WTC11 (cell line): ENCODE measurements around the gene HSBP1L1. TPM values are rescaled to one million over a fixed set of nuclear protein-coding genes. Genes with fewer than 3 reads are reported as not detected.

ENCODE experiments used
- ATAC-seq: fragments of 200-7000 bp; cut with Tn5 transposase; 2 replicates; pipeline ENCODE4 v1.10.0; 2021; ENCODE audit warnings: mild to moderate bottlenecking, moderate library complexity
- CTCF ChIA-PET: fragments of 300-600 bp; sonication (Branson Sonifier 250); formaldehyde crosslinking; loops from one replicate; lab custom pipeline; 2021; ENCODE audit warnings: antibody characterized with exemption; lab: Charles Lee
- POLR2A ChIA-PET: fragments of 350-600 bp; sonication (Branson Sonifier 250); formaldehyde crosslinking; loops from one replicate; lab custom pipeline; 2021; ENCODE audit warnings: antibody characterized with exemption; lab: Charles Lee
- DNase-seq: peaks from one replicate; pipeline ENCODE4 v3.0.0; 2021; ENCODE audit warnings: low spot score
- H3K27ac Mint-ChIP-seq: 2 replicates; pipeline ENCODE4 v1.8.0; 2021; ENCODE audit warnings: mixed read lengths
- H3K27me3 Mint-ChIP-seq: 2 replicates; pipeline ENCODE4 v1.8.0; 2021; ENCODE audit warnings: low read depth, mild to moderate bottlenecking, moderate library complexity, mixed read lengths
- H3K36me3 Mint-ChIP-seq: 2 replicates; pipeline ENCODE4 v1.8.0; 2021; ENCODE audit warnings: mixed read lengths
- H3K4me1 Mint-ChIP-seq: 2 replicates; pipeline ENCODE4 v1.8.0; 2022; ENCODE audit warnings: mixed read lengths
- H3K4me3 Mint-ChIP-seq: 2 replicates; pipeline ENCODE4 v1.8.0; 2021; ENCODE audit warnings: mild to moderate bottlenecking, moderate library complexity, mixed read lengths
- H3K9me3 Mint-ChIP-seq: 2 replicates; pipeline ENCODE4 v1.8.0; 2021; ENCODE audit warnings: mixed read lengths
- CREM ChIP-seq: sonication (generic); formaldehyde crosslinking; IDR thresholded peaks from 2 replicates; pipeline ENCODE4 v1.8.1; 2022; ENCODE audit warnings: mild to moderate bottlenecking, missing genetic modification reagents, moderate library complexity
- EMX1 ChIP-seq: fragments of 250-450 bp; sonication (Bioruptor Pico); IDR thresholded peaks from 2 replicates; pipeline ENCODE4 v1.8.0; 2021; ENCODE audit warnings: mild to moderate bottlenecking
- FOXJ3 ChIP-seq: sonication (generic); formaldehyde crosslinking; IDR thresholded peaks from 2 replicates; pipeline ENCODE4 v1.9.0; 2021; ENCODE audit warnings: missing genetic modification reagents, mild to moderate bottlenecking, borderline replicate concordance
- GRHL2 ChIP-seq: fragments of 250-450 bp; sonication (Bioruptor Pico); IDR thresholded peaks from 2 replicates; pipeline ENCODE4 v1.8.0; 2022; ENCODE audit warnings: mild to moderate bottlenecking, moderate library complexity; ENCODE audit not compliant: insufficient replicate concordance, severe bottlenecking
- GTF2I ChIP-seq: fragments of 250-450 bp; sonication (Bioruptor Pico); conservative IDR thresholded peaks from 2 replicates; pipeline ENCODE4 v1.4.0; 2021; ENCODE audit warnings: mild to moderate bottlenecking
- MYBL2 ChIP-seq: sonication (generic); formaldehyde crosslinking; IDR thresholded peaks from 2 replicates; pipeline ENCODE4 v1.8.1; 2023; ENCODE audit warnings: mild to moderate bottlenecking, moderate library complexity, missing genetic modification reagents
- NFATC4 ChIP-seq: fragments of 250-450 bp; sonication (Bioruptor Pico); IDR thresholded peaks from 2 replicates; pipeline ENCODE4 v1.9.0; 2021; ENCODE audit warnings: mild to moderate bottlenecking
- NFE2L1 ChIP-seq: sonication (generic); formaldehyde crosslinking; IDR thresholded peaks from 2 replicates; pipeline ENCODE4 v1.8.1; 2023; ENCODE audit warnings: missing genetic modification reagents
- NR1H2 ChIP-seq: sonication (generic); formaldehyde crosslinking; IDR thresholded peaks from 2 replicates; pipeline ENCODE4 v1.9.0; 2021; ENCODE audit warnings: mild to moderate bottlenecking, moderate library complexity, missing genetic modification reagents
- OVOL2 ChIP-seq: fragments of 250-450 bp; sonication (Bioruptor Pico); IDR thresholded peaks from 2 replicates; pipeline ENCODE4 v1.9.0; 2021; ENCODE audit warnings: mild to moderate bottlenecking, borderline replicate concordance
- RORB ChIP-seq: fragments of 250-450 bp; sonication (Bioruptor Pico); IDR thresholded peaks from 2 replicates; pipeline ENCODE4 v1.9.0; 2021; ENCODE audit warnings: mild to moderate bottlenecking
- SMAD3 ChIP-seq: sonication (generic); formaldehyde crosslinking; IDR thresholded peaks from 2 replicates; pipeline ENCODE4 v1.8.0; 2022; ENCODE audit warnings: missing genetic modification reagents, mild to moderate bottlenecking, borderline replicate concordance
- TEAD1 ChIP-seq: sonication (generic); formaldehyde crosslinking; IDR thresholded peaks from 2 replicates; pipeline ENCODE4 v1.8.0; 2022; ENCODE audit warnings: mild to moderate bottlenecking, missing genetic modification reagents
- TP53 ChIP-seq: sonication (generic); formaldehyde crosslinking; IDR thresholded peaks from 2 replicates; pipeline ENCODE4 v1.8.1; 2023; ENCODE audit warnings: mild to moderate bottlenecking, missing genetic modification reagents
- ZNF138 ChIP-seq: sonication (generic); formaldehyde crosslinking; conservative IDR thresholded peaks from 2 replicates; pipeline ENCODE4 v1.8.1; 2022; ENCODE audit warnings: mild to moderate bottlenecking, moderate library complexity, missing genetic modification reagents
- ZNF232 ChIP-seq: sonication (generic); formaldehyde crosslinking; IDR thresholded peaks from 2 replicates; pipeline ENCODE4 v1.8.0; 2022; ENCODE audit warnings: mild to moderate bottlenecking, missing genetic modification reagents
- ZNF263 ChIP-seq: sonication (generic); formaldehyde crosslinking; IDR thresholded peaks from 2 replicates; pipeline ENCODE4 v1.8.1; 2022; ENCODE audit warnings: low read depth, mild to moderate bottlenecking, moderate library complexity, missing genetic modification reagents
- total RNA-seq: library from RNA; stranded (reverse); gene quantifications from 3 replicates; pipeline ENCODE4 v1.2.3, GENCODE V29; 2021
- TF ChIP-seq, protein P1 (sequence below): sonication (generic); formaldehyde crosslinking; IDR thresholded peaks from 2 replicates; pipeline ENCODE4 v1.8.1; 2022; ENCODE audit warnings: mild to moderate bottlenecking, moderate library complexity, missing genetic modification reagents
- TF ChIP-seq, protein P2 (sequence below): fragments of 250-450 bp; sonication (Bioruptor Pico); IDR thresholded peaks from 2 replicates; pipeline ENCODE4 v1.9.0; 2021; ENCODE audit warnings: mild to moderate bottlenecking, borderline replicate concordance
- TF ChIP-seq, protein P3 (sequence below): sonication (generic); formaldehyde crosslinking; IDR thresholded peaks from 2 replicates; pipeline ENCODE4 v1.8.0; 2022; ENCODE audit warnings: mild to moderate bottlenecking, missing genetic modification reagents
- TF ChIP-seq, protein P4 (sequence below): fragments of 250-450 bp; sonication (Bioruptor Pico); IDR thresholded peaks from 2 replicates; pipeline ENCODE4 v1.9.0; 2021; ENCODE audit warnings: mild to moderate bottlenecking
- TF ChIP-seq, protein P5 (sequence below): sonication (generic); formaldehyde crosslinking; IDR thresholded peaks from 2 replicates; pipeline ENCODE4 v1.8.1; 2023; ENCODE audit warnings: mild to moderate bottlenecking, missing genetic modification reagents, moderate library complexity
- TF ChIP-seq, protein P6 (sequence below): fragments of 250-450 bp; sonication (Bioruptor Pico); IDR thresholded peaks from 2 replicates; pipeline ENCODE4 v1.9.0; 2021; ENCODE audit warnings: mild to moderate bottlenecking

HSBP1L1 gene
- total RNA-seq, 1 experiment from 2014 or later, result 1.4 TPM

DNA sequence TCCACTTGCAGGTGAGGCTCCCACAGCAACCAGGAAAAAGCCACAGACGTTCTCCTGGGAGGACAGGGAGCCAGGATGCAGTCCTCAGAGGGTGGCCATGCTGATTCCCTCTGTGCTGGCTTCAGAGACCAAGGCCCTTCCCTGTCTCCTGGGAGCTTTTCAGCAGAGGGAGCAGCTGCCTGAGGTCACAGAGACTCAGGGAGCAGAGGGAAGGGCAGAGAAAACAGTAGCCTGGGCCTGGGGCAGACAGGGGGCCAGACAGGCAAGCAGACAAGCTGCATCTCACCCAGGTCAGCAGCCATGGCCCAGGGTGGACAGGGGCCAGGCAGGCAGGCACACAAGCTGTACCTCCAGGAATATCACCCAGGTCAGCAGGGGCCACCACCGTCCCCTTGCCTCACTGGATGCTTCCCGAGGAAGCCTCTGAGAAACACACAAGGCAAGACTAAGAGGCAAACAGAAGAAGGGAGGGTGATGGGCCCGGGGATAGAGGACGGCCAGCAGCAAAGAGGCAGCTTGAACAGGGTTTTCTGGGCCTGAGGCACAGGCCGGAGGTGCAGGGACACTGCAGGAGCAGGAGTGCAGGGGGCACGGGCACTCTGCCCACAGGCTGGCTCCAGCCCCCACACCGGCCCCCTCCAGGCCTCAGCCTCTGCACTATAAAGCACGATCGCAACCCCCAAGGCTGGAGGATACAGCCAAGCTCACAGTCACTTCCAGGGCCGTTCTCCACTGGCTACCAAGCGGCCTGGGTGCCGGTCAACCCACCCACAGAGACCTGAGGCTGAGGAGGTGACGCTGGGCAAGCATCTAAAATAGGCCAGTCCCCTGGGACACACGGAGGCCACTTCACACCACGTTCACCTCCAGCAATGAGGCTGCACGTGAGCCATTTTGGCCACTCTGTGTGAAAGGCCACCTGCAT lies 19.1 kb upstream of the HSBP1L1 start:
- Mint-ChIP-seq H3K4me1 (peaks cover 13% of the 10 kb centered on the region), H3K4me3 (no peak overlapping the region), H3K9me3 (no peaks in the 10 kb centered on the region), H3K27me3 (peaks cover 15% of the 10 kb centered on the region), H3K27ac (peak overlapping the region; percentile 80; the same call in 1 of the 2 replicates), H3K36me3 (0 out of 2 replicates have a peak, but pooled peaks cover 2% of the 10 kb centered on the region)
- TF ChIP-seq EMX1 (CRISPR knock-in tag), result no peak
- TF ChIP-seq, protein P1, sequence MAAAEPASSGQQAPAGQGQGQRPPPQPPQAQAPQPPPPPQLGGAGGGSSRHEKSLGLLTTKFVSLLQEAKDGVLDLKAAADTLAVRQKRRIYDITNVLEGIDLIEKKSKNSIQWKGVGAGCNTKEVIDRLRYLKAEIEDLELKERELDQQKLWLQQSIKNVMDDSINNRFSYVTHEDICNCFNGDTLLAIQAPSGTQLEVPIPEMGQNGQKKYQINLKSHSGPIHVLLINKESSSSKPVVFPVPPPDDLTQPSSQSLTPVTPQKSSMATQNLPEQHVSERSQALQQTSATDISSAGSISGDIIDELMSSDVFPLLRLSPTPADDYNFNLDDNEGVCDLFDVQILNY (CRISPR knock-in tag), result no peak
- TF ChIP-seq, protein P2, sequence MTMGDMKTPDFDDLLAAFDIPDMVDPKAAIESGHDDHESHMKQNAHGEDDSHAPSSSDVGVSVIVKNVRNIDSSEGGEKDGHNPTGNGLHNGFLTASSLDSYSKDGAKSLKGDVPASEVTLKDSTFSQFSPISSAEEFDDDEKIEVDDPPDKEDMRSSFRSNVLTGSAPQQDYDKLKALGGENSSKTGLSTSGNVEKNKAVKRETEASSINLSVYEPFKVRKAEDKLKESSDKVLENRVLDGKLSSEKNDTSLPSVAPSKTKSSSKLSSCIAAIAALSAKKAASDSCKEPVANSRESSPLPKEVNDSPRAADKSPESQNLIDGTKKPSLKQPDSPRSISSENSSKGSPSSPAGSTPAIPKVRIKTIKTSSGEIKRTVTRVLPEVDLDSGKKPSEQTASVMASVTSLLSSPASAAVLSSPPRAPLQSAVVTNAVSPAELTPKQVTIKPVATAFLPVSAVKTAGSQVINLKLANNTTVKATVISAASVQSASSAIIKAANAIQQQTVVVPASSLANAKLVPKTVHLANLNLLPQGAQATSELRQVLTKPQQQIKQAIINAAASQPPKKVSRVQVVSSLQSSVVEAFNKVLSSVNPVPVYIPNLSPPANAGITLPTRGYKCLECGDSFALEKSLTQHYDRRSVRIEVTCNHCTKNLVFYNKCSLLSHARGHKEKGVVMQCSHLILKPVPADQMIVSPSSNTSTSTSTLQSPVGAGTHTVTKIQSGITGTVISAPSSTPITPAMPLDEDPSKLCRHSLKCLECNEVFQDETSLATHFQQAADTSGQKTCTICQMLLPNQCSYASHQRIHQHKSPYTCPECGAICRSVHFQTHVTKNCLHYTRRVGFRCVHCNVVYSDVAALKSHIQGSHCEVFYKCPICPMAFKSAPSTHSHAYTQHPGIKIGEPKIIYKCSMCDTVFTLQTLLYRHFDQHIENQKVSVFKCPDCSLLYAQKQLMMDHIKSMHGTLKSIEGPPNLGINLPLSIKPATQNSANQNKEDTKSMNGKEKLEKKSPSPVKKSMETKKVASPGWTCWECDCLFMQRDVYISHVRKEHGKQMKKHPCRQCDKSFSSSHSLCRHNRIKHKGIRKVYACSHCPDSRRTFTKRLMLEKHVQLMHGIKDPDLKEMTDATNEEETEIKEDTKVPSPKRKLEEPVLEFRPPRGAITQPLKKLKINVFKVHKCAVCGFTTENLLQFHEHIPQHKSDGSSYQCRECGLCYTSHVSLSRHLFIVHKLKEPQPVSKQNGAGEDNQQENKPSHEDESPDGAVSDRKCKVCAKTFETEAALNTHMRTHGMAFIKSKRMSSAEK (CRISPR knock-in tag), result no peak
- no peak for TF ChIP-seq NR1H2 (CRISPR knock-in tag)
- TF ChIP-seq SMAD3, result no peak
- no peak for TF ChIP-seq MYBL2 (CRISPR knock-in tag)
- no peak for TF ChIP-seq GRHL2 (CRISPR knock-in tag)
- ChIA-PET CTCF (interaction anchor here (2.1 kb wide), 1 partner anchor 11 kb away, joined by 8 read pairs; no protein-coding TSS in a partner anchor), POLR2A (no interaction called here)
- no peak for DNase-seq
- ATAC-seq, result no peak

DNA sequence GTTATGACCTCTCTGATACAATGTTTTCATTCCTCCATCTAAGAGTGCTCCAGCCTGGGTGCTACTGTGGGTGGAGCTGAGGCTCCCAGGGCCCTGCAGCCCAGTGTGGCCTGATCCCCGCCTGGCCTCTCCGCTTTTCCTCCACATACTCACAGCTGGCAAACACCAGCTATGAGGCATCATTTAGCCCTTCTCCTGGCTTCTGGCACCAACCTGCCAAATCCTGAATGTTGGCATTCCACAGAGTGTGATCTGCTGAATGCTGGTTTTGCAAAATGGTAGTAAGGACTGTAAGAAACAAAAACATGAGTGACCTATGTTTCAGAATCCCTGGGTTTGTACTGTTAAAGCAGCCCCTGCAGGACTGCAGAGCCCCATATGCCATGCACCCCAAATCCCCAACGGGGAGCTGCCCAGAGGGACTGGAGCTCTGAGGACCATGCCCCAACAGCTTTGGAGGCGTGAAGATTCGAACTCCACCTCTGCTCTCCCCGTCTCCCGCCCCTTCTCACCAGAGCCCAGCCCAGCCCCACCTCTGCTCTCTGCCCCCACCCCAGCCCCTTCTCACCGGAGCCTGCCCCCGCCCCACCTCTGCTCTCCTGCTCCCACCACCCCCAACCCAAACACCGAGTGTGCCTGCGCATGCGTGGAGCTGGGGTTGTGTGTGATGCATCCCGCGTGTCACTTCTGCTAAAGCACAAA lies 17.2 kb upstream of the HSBP1L1 start:
- Mint-ChIP-seq H3K9me3 (no peaks in the 10 kb centered on the region), H3K36me3 (0 out of 2 replicates have a peak, but pooled peaks cover 2% of the 10 kb centered on the region)
- ATAC-seq (no peak), DNase-seq (no peak)
- CTCF ChIA-PET, result no interaction called here
- POLR2A ChIA-PET, result no interaction called here
- TF ChIP-seq, protein P3, sequence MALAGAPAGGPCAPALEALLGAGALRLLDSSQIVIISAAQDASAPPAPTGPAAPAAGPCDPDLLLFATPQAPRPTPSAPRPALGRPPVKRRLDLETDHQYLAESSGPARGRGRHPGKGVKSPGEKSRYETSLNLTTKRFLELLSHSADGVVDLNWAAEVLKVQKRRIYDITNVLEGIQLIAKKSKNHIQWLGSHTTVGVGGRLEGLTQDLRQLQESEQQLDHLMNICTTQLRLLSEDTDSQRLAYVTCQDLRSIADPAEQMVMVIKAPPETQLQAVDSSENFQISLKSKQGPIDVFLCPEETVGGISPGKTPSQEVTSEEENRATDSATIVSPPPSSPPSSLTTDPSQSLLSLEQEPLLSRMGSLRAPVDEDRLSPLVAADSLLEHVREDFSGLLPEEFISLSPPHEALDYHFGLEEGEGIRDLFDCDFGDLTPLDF (CRISPR knock-in tag), result no peak
- TF ChIP-seq MYBL2 (CRISPR knock-in tag) (no peak), TP53 (no peak), RORB (CRISPR knock-in tag) (no peak), ZNF232 (CRISPR knock-in tag) (no peak), OVOL2 (CRISPR knock-in tag) (no peak), GTF2I (CRISPR knock-in tag) (no peak), EMX1 (CRISPR knock-in tag) (no peak), NFE2L1 (CRISPR knock-in tag) (no peak), NFATC4 (CRISPR knock-in tag) (no peak), FOXJ3 (CRISPR knock-in tag) (no peak), ZNF263 (CRISPR knock-in tag) (no peak), CREM (no peak), TEAD1 (CRISPR knock-in tag) (no peak), ZNF138 (CRISPR knock-in tag) (no peak)
- TF ChIP-seq, protein P4, sequence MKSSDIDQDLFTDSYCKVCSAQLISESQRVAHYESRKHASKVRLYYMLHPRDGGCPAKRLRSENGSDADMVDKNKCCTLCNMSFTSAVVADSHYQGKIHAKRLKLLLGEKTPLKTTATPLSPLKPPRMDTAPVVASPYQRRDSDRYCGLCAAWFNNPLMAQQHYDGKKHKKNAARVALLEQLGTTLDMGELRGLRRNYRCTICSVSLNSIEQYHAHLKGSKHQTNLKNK (CRISPR knock-in tag), result no peak
- TF ChIP-seq, protein P5, sequence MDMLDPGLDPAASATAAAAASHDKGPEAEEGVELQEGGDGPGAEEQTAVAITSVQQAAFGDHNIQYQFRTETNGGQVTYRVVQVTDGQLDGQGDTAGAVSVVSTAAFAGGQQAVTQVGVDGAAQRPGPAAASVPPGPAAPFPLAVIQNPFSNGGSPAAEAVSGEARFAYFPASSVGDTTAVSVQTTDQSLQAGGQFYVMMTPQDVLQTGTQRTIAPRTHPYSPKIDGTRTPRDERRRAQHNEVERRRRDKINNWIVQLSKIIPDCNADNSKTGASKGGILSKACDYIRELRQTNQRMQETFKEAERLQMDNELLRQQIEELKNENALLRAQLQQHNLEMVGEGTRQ, result no peak
- TF ChIP-seq, protein P6, sequence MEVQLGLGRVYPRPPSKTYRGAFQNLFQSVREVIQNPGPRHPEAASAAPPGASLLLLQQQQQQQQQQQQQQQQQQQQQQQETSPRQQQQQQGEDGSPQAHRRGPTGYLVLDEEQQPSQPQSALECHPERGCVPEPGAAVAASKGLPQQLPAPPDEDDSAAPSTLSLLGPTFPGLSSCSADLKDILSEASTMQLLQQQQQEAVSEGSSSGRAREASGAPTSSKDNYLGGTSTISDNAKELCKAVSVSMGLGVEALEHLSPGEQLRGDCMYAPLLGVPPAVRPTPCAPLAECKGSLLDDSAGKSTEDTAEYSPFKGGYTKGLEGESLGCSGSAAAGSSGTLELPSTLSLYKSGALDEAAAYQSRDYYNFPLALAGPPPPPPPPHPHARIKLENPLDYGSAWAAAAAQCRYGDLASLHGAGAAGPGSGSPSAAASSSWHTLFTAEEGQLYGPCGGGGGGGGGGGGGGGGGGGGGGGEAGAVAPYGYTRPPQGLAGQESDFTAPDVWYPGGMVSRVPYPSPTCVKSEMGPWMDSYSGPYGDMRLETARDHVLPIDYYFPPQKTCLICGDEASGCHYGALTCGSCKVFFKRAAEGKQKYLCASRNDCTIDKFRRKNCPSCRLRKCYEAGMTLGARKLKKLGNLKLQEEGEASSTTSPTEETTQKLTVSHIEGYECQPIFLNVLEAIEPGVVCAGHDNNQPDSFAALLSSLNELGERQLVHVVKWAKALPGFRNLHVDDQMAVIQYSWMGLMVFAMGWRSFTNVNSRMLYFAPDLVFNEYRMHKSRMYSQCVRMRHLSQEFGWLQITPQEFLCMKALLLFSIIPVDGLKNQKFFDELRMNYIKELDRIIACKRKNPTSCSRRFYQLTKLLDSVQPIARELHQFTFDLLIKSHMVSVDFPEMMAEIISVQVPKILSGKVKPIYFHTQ (CRISPR knock-in tag), result no peak
- TF ChIP-seq, all 79 proteins: peak for 0
- Mint-ChIP-seq H3K27ac (no peak overlapping the region), H3K4me1 (peaks cover 13% of the 10 kb centered on the region), H3K4me3 (no peak overlapping the region), H3K27me3 (peaks cover 21% of the 10 kb centered on the region)
